Left ventricle myocardium inferior (tissue), 1 donor: ENCODE results near the gene ADAMTSL3. TPM values are rescaled to one million over a fixed set of nuclear protein-coding genes. Genes with fewer than 3 reads are reported as not detected.
A peak's percentile ranks its signal among the peaks of the same experiment; 100 is the strongest.
"Not testable (repeated sequence)": the region's sequence is repeated elsewhere in the genome, so short reads cannot be mapped to it uniquely, and the experiment has no call there.

Experiments
- DNase-seq: peaks from one replicate; pipeline ENCODE4 v3.0.0-alpha.2; 2020
- H3K27ac ChIP-seq: fragments of 200-600 bp; replicated peaks from 2 replicates; pipeline ENCODE4 v1.8.0; 2021
- H3K27me3 ChIP-seq: fragments of 200-600 bp; 2 replicates; pipeline ENCODE4 v1.8.0; 2021; ENCODE audit warnings: low read depth
- H3K36me3 ChIP-seq: fragments of 200-600 bp; 2 replicates; pipeline ENCODE4 v1.8.0; 2021
- H3K4me1 ChIP-seq: fragments of 200-600 bp; 2 replicates; pipeline ENCODE4 v1.8.0; 2021
- H3K4me3 ChIP-seq: fragments of 200-600 bp; 2 replicates; pipeline ENCODE4 v1.8.0; 2021; ENCODE audit warnings: mild to moderate bottlenecking, moderate library complexity
- H3K9me3 ChIP-seq: fragments of 200-600 bp; replicated peaks from 2 replicates; pipeline ENCODE4 v1.8.0; 2021
- CTCF ChIP-seq: fragments of 200-600 bp; IDR thresholded peaks from 2 replicates; pipeline ENCODE4 v1.8.0; 2021; ENCODE audit warnings: antibody characterized with exemption, mild to moderate bottlenecking, borderline replicate concordance
- intact Hi-C: fragments of 100-400 bp; cut with micrococcal nuclease; formaldehyde crosslinking; loops from one replicate; pipeline ENCODE4 v1.11.0; 2022
- total RNA-seq: library from RNA; stranded (reverse); fragmentation: NEBNext Ultra II Directional; extraction: Animal tissue kit (Norgen Biotek cat#: 25700); gene quantifications from one replicate; pipeline ENCODE4 v1.2.1, GENCODE V29; 2021
- donor health status: DM: no; HTN: yes; CAD: no; lungs with severe emphysema.

ADAMTSL3 gene
- total RNA-seq, 1 donor from 2014 or later: 11.9 TPM

- TF ChIP-seq CTCF: no peak
- H3K27ac ChIP-seq: no peak overlapping the region
- peak overlapping the region; percentile 64 for H3K4me3 ChIP-seq
- intact Hi-C loops: no loop called here
- H3K9me3 ChIP-seq: peaks cover 17% of the 10 kb centered on the region
- H3K27me3 ChIP-seq: peaks cover 81% of the 10 kb centered on the region
- no peaks in the 10 kb centered on the region for H3K36me3 ChIP-seq
- H3K4me1 ChIP-seq: peaks cover 12% of the 10 kb centered on the region
- peak; percentile 16 for DNase-seq
These were observed 426.2 kb downstream of the ADAMTSL3 start for GRCh38 chr15:84079885-84080777.

GRCh38 chr15:84080778-84081084 lies 426.8 kb downstream of the ADAMTSL3 start:
- H3K36me3 ChIP-seq, intact Hi-C loops, H3K27ac ChIP-seq, DNase-seq: not testable (repeated sequence)
- Histone ChIP-seq H3K4me3 (peak overlapping the region; percentile 64), H3K27me3 (peaks cover 82% of the 10 kb centered on the region), H3K9me3 (peaks cover 15% of the 10 kb centered on the region), H3K4me1 (peaks cover 12% of the 10 kb centered on the region)

GRCh38 chr15:84081391-84082168 lies 427.7 kb downstream of the ADAMTSL3 start:
- DNase-seq: no peak
- TF ChIP-seq CTCF: no peak
- no peaks in the 10 kb centered on the region for H3K36me3 ChIP-seq
- peaks cover 82% of the 10 kb centered on the region for H3K27me3 ChIP-seq
- peaks cover 14% of the 10 kb centered on the region for H3K9me3 ChIP-seq
- intact Hi-C loops: no loop called here
- H3K27ac ChIP-seq: no peak overlapping the region
- no peak overlapping the region for H3K4me3 ChIP-seq
- peaks cover 12% of the 10 kb centered on the region for H3K4me1 ChIP-seq

- peaks cover 4% of the 10 kb centered on the region for H3K9me3 ChIP-seq
- no peak for DNase-seq
- TF ChIP-seq CTCF: no peak
- peaks cover 12% of the 10 kb centered on the region for H3K4me1 ChIP-seq
- intact Hi-C loops: no loop called here
- no peak overlapping the region for H3K27ac ChIP-seq
- peaks cover 72% of the 10 kb centered on the region for H3K27me3 ChIP-seq
- no peak overlapping the region for H3K4me3 ChIP-seq
- H3K36me3 ChIP-seq: no peaks in the 10 kb centered on the region
These were observed 428.8 kb downstream of the ADAMTSL3 start for GRCh38 chr15:84082739-84083138.

GRCh38 chr15:84086071-84086470 lies 432.1 kb downstream of the ADAMTSL3 start:
- H3K36me3 ChIP-seq, H3K4me3 ChIP-seq, H3K4me1 ChIP-seq, H3K9me3 ChIP-seq, H3K27ac ChIP-seq, DNase-seq, intact Hi-C loops: not testable (repeated sequence)
- peaks cover 38% of the 10 kb centered on the region for H3K27me3 ChIP-seq

Other genes with a start within 250 kb of the ADAMTSL3 start
- gene SH3GL3, start 206.8 kb upstream of the ADAMTSL3 start, total RNA-seq: not detected